KOPT-K1 (cell line): Measurements from ENCODE around the gene XPO6.
"Not testable (repeated sequence)": the region's sequence is repeated elsewhere in the genome, so short reads cannot be mapped to it uniquely, and the experiment has no call there.

Source experiments
- H3K27ac ChIP-seq: fragments of 200-600 bp; sonication (generic); 2 replicates; pipeline ENCODE4 v1.5.1; 2016; ENCODE audit warnings: antibody characterized with exemption, mild to moderate bottlenecking, low read depth, low read length; ENCODE audit not compliant: poor library complexity, severe bottlenecking
- H3K36me3 ChIP-seq: fragments of 200-600 bp; sonication (generic); 2 replicates; pipeline ENCODE4 v1.5.1; 2017; ENCODE audit warnings: antibody characterized with exemption, mild to moderate bottlenecking, low read length, moderate library complexity; ENCODE audit not compliant: insufficient read depth
- H3K9me3 ChIP-seq: fragments of 200-600 bp; sonication (generic); 2 replicates; pipeline ENCODE4 v1.5.1; 2017; ENCODE audit warnings: antibody characterized with exemption, low read length, mild to moderate bottlenecking; ENCODE audit not compliant: insufficient read depth, poor library complexity, severe bottlenecking

XPO6 gene

GRCh38 chr16:28219777-28220176, 8.0 kb upstream of the XPO6 start:
- H3K36me3 ChIP-seq, H3K9me3 ChIP-seq, H3K27ac ChIP-seq: not testable (repeated sequence)

GRCh38 chr16:28219282-28219681, 7.5 kb upstream of the XPO6 start:
- H3K36me3 ChIP-seq: no peaks in the 10 kb centered on the region
- H3K9me3 ChIP-seq: no peaks in the 10 kb centered on the region
- H3K27ac ChIP-seq: no peak overlapping the region

GRCh38 chr16:28218109-28218508, 6.3 kb upstream of the XPO6 start:
- H3K9me3 ChIP-seq: no peaks in the 10 kb centered on the region
- no peaks in the 10 kb centered on the region for H3K36me3 ChIP-seq
- no peak overlapping the region for H3K27ac ChIP-seq

- no peaks in the 10 kb centered on the region for H3K36me3 ChIP-seq
- H3K27ac ChIP-seq: no peak overlapping the region
- H3K9me3 ChIP-seq: no peaks in the 10 kb centered on the region
Measured at GRCh38 chr16:28217326-28217725, 5.6 kb upstream of the XPO6 start.

- no peak overlapping the region for H3K27ac ChIP-seq
- H3K9me3 ChIP-seq: no peaks in the 10 kb centered on the region
- peaks cover 15% of the 10 kb centered on the region for H3K36me3 ChIP-seq
Measured at GRCh38 chr16:28213396-28213795, 1.6 kb upstream of the XPO6 start.

- no peaks in the 10 kb centered on the region for H3K9me3 ChIP-seq
- H3K36me3 ChIP-seq: peaks cover 24% of the 10 kb centered on the region
- peak overlapping the region; percentile 80 for H3K27ac ChIP-seq
Measured at GRCh38 chr16:28212532-28212873, 738 bp upstream of the XPO6 start.

GRCh38 chr16:28210979-28211588, 681 bp downstream of the XPO6 start:
- Histone ChIP-seq H3K9me3 (no peaks in the 10 kb centered on the region), H3K36me3 (peaks cover 38% of the 10 kb centered on the region), H3K27ac (peak overlapping the region; percentile 80)

- Histone ChIP-seq H3K27ac (peak overlapping the region; percentile 80), H3K9me3 (no peaks in the 10 kb centered on the region), H3K36me3 (peaks cover 46% of the 10 kb centered on the region)
Measured at GRCh38 chr16:28210264-28210663, 1.5 kb downstream of the XPO6 start.

GRCh38 chr16:28208824-28209223, 2.9 kb downstream of the XPO6 start:
- H3K9me3 ChIP-seq: no peaks in the 10 kb centered on the region
- H3K27ac ChIP-seq: no peak overlapping the region
- peaks cover 60% of the 10 kb centered on the region for H3K36me3 ChIP-seq

GRCh38 chr16:28208131-28208530, 3.6 kb downstream of the XPO6 start:
- H3K36me3 ChIP-seq: peaks cover 67% of the 10 kb centered on the region

GRCh38 chr16:28207399-28207798, 4.4 kb downstream of the XPO6 start:
- no peak overlapping the region for H3K27ac ChIP-seq
- peaks cover 74% of the 10 kb centered on the region for H3K36me3 ChIP-seq
- H3K9me3 ChIP-seq: no peaks in the 10 kb centered on the region

More at GRCh38 chr16:28208131-28208530, 3.6 kb downstream of the XPO6 start:
- no peaks in the 10 kb centered on the region for H3K9me3 ChIP-seq
- H3K27ac ChIP-seq: no peak overlapping the region

- Histone ChIP-seq H3K9me3 (no peaks in the 10 kb centered on the region), H3K36me3 (peaks cover 88% of the 10 kb centered on the region), H3K27ac (no peak overlapping the region)
Measured at GRCh38 chr16:28205974-28206373, 5.8 kb downstream of the XPO6 start.

GRCh38 chr16:28205117-28205899, 6.5 kb downstream of the XPO6 start:
- Histone ChIP-seq H3K9me3 (no peaks in the 10 kb centered on the region), H3K27ac (no peak overlapping the region), H3K36me3 (peaks cover 94% of the 10 kb centered on the region)

- Histone ChIP-seq H3K27ac (no peak overlapping the region), H3K36me3 (peaks cover 95% of the 10 kb centered on the region), H3K9me3 (no peaks in the 10 kb centered on the region)
Measured at GRCh38 chr16:28204622-28205021, 7.1 kb downstream of the XPO6 start.

GRCh38 chr16:28204204-28204603, 7.6 kb downstream of the XPO6 start:
- Histone ChIP-seq H3K27ac (no peak overlapping the region), H3K36me3 (peaks cover 96% of the 10 kb centered on the region), H3K9me3 (no peaks in the 10 kb centered on the region)
